Smooth muscle cell of the brain vasculature (primary cell): ENCODE measurements around the gene SLC39A13.

Source experiments
- DNase-seq: peaks from one replicate; pipeline ENCODE4 v3.0.0-alpha.2; 2012; ENCODE audit warnings: low read depth, low spot score

SLC39A13 gene

GRCh38 chr11:47384498-47384897 lies 23.9 kb upstream of the SLC39A13 start:
- no peak for DNase-seq

GRCh38 chr11:47387944-47388696 lies 20.3 kb upstream of the SLC39A13 start:
- no peak for DNase-seq

DNA sequence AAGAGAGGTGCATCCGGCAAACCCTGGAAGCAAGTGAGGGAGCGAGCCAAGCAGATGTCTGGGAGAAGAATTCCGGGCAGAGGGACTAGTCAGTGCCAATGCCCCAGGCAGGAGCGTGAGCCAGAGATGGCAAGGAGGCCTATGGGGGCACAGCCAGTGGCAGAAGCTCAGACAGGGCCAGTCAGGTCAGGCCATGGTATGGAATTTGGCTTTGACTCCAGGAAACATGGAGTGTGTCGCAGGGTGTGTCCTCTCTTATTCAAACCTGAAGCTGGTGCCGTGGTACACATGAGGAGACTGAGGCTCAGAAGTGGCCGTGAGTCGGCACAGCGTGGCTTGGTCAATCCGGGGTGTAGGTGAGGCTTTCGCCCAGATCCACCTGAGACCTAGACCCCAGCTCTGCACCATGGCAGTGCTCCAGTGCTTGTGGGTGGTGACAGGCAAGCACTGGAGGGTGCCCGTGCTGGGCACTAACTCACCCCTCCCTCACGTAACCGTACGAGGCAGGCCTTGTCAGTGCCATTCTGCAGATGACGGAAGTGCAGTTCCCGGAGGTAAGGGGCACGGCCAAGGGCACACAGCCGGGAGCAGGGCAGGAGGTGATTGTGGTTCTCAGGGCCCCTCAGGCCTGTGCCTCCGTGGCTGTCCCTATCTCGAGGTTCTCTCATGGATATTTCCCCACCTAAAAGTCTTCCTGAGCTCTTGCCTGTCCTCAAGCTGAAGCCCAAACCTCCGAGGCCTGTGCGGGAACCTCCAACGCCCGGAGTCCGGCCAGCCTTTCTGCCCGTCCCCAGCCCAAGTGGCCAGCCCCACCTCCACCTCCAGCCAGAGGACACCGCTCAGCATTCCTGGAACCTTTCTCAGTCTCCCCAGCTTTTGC lies 19.5 kb upstream of the SLC39A13 start:
- DNase-seq = no peak

GRCh38 chr11:47389577-47390421 lies 18.6 kb upstream of the SLC39A13 start:
- no peak for DNase-seq

DNA sequence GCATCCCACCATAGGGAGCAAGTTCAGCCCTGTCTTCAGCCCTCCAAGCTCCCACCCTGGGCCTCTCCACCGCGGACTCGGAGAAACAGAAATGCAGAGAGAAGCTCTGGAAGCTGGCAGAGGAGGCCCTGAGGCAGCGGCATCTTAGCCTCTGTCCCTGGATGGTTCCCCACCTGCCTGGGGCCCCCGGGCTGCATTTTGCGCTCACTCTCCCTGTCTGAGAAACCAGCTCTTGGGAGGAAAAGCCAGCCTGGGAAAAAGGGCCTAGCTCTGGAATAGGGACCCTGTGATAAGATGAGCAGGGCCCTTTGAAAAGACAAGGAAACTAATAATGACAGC lies 18.0 kb upstream of the SLC39A13 start:
- no peak for DNase-seq

- no peak for DNase-seq
Observed at GRCh38 chr11:47391077-47391583, 17.3 kb upstream of the SLC39A13 start.

DNA sequence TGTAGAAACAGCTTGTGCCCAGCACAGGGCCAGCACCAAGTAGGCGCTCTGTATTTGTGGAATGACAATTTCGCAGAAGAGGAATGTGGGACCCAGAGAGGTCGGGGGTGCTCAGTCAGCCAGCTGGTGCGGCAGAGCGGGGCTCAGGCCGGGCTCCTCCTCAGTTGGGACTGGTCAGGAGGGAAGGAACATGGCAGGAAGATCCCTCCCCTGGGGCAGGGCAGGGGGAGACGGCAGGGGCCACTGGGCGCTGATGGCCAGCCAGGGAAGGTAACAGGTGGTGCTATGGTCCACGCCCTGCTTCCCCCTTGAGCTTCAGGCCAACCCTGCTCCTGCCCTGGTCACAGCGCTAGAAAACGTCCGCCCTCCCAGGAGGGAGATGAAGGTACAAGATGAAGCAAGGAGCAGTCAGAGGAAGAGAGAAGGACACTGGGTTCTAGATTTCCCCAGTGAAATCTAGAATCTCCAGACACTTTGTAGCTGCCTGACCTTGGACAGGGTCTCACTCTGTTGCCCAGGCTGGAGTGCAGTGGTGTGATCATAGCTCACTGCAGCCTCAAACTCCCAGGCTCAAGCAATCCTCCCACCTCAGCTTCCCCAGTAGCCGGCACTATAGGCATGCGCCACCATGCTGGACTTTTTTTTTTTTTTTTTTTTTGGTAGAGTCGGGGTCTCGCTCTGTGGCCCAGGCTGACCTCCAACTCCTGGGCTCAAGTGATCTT lies 16.5 kb upstream of the SLC39A13 start:
- DNase-seq = no peak

DNA sequence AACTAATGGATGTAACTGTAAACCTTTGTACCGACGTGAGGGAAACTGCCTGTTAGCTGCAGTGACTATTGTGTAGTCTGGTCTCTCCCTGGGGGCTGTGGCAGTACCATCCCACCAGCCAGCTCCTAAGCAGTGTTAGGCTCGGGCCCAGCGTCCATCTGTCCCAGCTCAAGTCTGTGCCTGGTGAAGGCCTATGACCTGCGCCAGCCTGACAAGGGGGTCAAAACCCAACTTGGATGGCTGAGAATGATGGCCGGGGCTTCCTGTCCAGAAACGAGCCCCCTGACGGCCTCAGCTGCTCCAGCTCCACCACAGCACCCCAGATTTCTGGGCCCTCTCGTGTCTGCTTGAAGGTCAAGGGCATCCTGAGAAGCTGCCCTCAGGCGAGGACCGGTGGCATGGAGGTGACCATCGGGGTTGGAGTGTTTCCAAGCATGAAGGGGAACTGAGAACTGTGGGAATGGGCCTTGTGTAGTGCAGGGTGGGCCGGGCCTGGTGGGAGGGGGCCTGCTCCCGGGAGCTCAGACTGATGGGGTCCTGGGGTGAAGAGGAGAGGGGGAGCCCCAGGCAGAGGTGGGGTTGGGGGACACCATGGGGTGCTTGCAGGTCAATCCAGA lies 15.7 kb upstream of the SLC39A13 start:
- DNase-seq = no peak

DNA sequence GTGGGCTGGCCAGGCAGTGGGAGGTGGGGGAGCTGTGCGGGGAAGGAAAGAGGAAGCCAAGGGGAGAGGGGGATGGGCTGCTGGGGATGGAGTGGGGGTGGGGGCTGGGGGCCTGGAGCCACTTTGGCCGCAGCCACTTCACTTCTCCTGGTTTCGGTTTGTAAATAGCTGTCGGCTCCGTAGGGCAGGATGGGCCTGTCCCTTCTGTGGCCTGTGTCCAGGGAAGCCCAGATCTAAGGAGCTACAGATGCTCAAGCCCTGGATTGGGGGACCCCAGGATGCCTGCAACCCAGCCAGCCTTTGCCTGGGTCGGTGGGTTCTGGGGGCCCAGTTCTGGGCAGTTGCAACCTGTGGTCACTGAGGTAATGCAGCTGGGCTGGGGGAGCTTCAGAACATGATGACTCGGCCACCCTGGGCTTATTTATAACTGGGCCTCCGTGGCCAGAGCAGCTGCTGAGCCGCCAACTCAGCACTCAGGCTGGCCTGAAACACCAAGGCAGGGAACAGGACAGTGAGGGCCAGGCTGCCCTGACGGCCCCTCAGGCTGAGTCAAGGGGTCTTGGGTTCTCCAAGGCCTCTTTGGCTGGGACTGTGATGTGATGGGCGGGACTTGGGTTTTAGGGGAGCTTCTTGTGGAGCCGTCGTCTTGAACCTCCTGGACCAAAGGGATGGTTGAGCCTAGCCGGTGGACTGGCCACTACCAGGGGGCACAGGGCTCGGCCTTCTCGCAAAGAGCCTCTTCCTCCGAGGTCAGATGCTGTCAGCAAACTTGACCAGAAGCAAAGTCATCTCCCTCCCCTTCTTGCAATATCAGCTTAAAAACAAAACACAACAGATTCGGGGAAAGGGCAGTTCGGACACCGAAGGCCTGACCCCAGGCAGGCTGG lies 15.0 kb upstream of the SLC39A13 start:
- no peak for DNase-seq

- DNase-seq = no peak
Observed at GRCh38 chr11:47394050-47394321, 14.4 kb upstream of the SLC39A13 start.

GRCh38 chr11:47394322-47395222 lies 13.8 kb upstream of the SLC39A13 start:
- no peak for DNase-seq

- DNase-seq = no peak
Observed at GRCh38 chr11:47395223-47396048, 13.0 kb upstream of the SLC39A13 start.

- no peak for DNase-seq
Observed at GRCh38 chr11:47396049-47396320, 12.4 kb upstream of the SLC39A13 start.

DNA sequence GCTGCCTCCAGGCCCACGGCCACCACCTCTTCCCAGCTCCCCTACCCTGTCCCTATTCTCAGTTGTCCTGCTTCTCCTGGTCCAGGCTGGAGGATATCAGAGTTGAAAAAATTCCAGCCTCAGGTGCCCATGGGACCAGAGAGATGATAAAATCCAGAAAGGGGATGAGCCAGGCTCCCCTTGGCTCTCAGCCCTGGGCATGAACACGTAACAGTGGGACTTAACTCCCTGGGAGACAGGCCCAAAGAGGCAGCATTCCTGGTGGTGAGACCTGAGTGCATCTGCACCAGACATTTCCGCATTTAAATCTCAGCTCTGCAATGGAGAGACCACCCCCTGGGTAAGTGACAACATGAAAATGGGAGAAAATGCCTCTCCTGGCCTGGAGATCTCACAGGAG lies 10.4 kb upstream of the SLC39A13 start:
- DNase-seq = no peak

DNA sequence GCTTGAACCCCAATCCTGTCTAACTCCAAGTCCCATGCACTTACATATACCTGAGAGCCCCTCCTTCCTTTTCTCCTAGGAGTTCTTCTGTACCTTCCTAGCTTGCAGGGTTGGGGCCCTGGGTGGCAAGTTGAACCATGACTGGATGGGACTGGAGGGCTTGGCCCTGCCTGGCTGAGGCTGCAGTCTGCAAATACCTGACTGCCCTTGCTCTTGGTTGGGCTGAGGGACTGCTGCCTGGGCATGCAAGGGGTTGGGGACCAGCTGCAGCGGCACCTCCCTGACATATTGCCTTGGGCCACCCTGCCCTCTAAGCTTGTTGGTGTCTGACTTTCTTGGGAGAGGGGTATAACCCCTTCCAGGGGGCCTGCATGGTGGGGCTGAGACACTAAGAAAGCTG lies 9.8 kb upstream of the SLC39A13 start:
- no peak for DNase-seq

DNA sequence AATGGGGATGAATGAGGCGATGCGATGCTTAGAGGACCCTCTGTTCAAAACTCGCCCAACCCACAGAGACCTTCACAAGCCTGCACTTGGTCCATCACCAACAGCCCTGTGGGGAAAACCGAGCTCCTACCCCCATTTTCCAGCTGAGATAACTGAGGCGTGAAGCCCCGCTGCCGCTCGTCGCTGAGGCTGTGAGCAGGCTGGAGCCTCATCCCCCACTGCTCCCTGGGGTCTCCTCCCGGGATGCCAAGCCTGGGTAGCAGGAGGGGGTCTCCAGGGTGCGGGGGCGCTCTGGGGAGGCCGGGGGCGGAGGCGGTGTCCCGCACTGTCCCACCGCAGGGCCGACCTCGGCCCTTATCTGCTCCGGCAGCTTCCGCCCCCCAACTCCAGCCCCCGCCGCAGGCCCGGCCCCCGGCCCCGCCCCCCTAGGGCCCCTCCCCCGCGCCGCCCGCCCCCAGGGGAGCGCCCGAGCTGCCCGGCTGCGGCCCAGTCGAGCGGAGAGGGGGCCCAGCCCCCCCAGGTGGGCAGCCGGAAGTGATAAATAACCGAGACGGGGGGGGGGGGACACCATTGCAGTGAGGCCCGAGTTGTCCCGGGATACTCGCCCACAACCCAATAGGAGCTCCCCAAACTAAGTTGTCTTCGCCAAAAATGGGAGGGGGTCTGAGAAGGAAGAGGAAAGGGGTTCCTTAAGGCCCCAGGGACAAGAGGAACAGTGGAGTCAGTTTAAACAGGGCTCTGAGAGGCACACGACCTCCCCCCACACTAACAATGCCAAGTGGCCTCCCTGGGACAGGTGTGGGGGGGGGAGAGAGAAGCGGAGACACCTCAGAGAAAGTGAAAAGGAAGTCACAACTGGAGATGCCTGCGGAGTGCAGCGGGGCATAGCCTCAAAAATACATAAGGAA lies 8.3 kb upstream of the SLC39A13 start:
- no peak for DNase-seq

DNA sequence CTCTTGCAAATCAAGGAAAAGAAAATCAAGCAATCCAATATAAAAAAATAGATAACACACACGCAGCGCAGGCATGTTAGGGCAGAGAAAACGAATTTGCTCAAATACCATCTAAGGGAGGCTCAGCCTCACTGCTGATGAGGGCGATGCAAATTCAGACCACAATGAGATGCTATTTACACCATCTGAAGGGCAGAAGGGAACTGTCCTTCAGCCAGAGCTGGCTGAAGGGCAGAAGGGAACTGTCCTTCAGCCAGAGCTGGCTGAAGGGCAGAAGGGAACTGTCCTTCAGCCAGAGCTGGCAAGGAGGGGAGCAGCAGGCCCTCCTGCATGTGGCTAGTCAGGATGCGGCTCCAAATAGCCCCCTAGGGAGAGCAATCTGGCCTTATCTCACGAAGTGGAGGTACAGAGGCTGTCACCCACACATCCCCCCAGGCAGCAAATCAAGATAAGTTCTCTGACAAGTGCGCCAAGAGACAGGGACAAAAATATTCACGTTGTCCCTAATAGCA lies 7.6 kb upstream of the SLC39A13 start:
- DNase-seq = no peak
